ENCODE data around the gene CCDC88C. TPM values are rescaled to one million over a fixed set of nuclear protein-coding genes. Genes with fewer than 3 reads are reported as not detected.

The CCDC88C gene
- total RNA-seq, 1 donor from 2014 or later = 3.6 TPM

- ATAC-seq = no peak
- DNase-seq (ENCODE audit: missing footprints) = no peak
- intact Hi-C loops (cut with DNase I) = no loop called here
Observed at GRCh38 chr14:91307046-91307445, 110.6 kb downstream of the CCDC88C start.

DNA sequence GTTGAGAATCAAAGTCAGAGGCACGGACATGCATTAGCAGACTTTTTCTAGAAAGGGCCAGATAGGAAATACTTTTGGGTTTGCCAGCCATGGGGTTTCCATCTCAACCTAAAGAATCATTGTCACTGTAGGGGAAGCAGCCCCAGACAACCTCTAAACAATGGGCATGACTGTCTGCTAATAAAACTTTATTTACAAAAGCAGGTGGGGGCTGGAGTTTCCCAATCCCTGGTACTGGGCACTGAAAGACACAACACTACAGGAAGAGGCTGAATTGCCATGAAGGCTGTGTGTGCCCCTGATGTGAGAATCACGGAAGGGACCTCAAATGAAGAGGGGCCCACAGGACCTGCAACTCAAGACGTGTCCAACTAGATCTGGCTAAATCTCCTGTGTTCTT, 111.1 kb downstream of the CCDC88C start:
- intact Hi-C loops (cut with DNase I) = no loop called here
- no peak for DNase-seq (ENCODE audit: missing footprints)
- no peak for ATAC-seq

GRCh38 chr14:91305650-91306431, 111.8 kb downstream of the CCDC88C start:
- intact Hi-C loops (cut with DNase I) = no loop called here
- ATAC-seq = no peak
- no peak for DNase-seq (ENCODE audit: missing footprints)

- DNase-seq (ENCODE audit: missing footprints) (no peak), ATAC-seq (no peak)
- intact Hi-C loops (cut with DNase I) = no loop called here
Observed at GRCh38 chr14:91303924-91304229, 113.7 kb downstream of the CCDC88C start.

- intact Hi-C loops (cut with DNase I) = no loop called here
- DNase-seq (ENCODE audit: missing footprints) (no peak), ATAC-seq (peak; percentile 57)
Observed at GRCh38 chr14:91303091-91303923, 114.3 kb downstream of the CCDC88C start.

GRCh38 chr14:91302391-91302790, 115.2 kb downstream of the CCDC88C start:
- intact Hi-C loops (cut with DNase I) = no loop called here
- ATAC-seq (no peak), DNase-seq (ENCODE audit: missing footprints) (no peak)

DNA sequence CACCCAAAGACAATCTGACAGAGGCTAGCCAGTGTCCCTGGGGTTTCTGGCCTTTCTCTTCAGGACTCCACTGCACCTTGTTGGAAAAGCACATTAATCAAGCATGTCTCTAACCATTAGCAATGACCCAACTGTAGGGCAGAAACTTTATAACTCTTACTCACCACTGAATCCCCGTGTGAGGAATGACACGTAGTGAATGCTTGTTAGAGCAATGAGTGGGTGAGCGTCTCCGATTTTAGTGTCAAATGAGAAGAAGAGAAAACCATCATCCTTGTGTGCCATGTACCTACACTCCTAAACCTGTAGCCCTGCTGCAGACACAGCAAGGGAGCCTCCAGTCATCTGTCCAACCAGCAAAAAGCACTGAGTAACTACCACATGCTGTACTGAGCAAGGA, 116.7 kb downstream of the CCDC88C start:
- no peak for DNase-seq (ENCODE audit: missing footprints)
- intact Hi-C loops (cut with DNase I) = no loop called here
- ATAC-seq = no peak

- intact Hi-C loops (cut with DNase I) = no loop called here
- DNase-seq (ENCODE audit: missing footprints) (no peak), ATAC-seq (no peak)
Observed at GRCh38 chr14:91300283-91300895, 117.2 kb downstream of the CCDC88C start.

DNA sequence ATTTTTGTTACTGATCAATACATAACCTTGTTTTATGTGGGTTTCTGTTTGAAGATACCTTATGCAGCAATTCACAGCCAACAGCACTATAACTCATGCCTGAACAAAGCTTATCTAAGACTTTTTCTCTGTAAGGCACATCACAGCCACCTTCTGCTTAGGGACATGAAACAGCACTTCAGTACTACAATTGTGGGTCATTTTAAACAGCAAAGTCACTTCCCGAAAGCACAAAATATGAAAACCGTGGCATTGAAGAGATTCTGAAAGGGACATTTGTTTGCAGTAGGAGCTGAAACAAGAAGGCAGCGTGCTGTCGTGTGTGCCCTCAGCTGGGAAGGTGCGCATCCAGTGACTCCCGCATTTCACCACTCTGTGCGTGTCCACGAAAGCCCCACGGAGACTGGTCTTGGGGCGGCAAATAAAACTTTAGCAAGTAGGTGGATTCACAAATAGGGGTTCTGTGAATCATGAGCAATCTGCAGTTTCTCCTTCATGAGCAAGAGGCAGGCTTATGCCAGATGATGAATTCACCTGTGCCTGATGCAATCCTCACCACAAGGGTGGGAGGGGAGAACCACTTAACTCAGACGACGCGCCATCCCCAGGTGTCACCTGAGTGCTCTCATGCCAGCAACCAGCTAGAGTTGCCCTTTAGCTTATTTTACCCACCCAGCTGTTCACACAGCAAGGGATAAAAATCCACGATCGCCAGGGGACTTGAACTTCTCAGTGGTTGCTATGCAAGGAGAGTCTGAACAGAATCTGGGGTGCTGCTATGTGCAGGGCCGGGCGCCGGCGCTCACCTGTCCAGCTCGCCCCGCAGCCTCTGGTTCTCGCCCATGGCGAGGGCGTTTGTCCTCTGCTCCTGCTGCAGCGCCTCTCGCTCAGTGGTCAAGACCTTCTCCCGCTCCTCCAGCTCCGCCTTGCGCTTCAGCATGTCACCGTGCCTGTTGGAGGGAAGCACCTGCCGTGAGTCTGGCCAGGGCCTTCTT, 118.2 kb downstream of the CCDC88C start:
- intact Hi-C loops (cut with DNase I) = no loop called here
- ATAC-seq (no peak), DNase-seq (ENCODE audit: missing footprints) (no peak)

GRCh38 chr14:91298576-91298975, 119.0 kb downstream of the CCDC88C start:
- DNase-seq (ENCODE audit: missing footprints) = no peak
- ATAC-seq = no peak
- intact Hi-C loops (cut with DNase I) = no loop called here

DNA sequence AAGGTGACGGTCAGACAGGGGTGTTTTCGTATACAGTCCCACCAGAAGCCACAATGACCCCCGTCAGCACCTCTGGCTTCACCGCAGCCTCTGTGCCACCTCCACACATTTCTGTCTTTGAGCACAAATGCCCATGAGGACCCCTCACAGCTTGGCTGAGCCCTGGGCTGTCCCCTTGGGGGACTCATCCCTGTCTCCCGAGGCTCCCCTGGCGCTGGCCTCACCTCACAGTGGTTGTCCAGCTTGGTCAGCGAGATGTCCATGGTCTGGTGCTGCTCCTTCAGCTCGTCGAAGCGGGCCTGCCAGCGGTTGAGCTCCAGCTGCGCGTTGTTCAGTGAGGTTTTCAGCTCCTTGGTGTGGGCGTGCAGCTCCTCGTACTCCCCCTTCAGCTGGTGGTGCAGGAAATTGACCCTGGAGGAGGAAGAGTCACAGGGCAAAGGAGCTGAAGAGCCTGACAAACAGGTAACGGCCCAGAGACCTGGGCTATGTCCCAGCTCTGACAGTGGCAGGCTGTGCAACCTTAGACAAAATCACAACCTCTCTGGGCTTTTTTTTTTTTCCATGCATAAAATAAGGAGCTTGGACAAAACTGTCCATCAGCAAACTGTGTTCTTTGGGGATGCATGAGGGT, 120.4 kb downstream of the CCDC88C start:
- intact Hi-C loops (cut with DNase I) = no loop called here
- no peak for ATAC-seq

GRCh38 chr14:91295851-91296796, 121.5 kb downstream of the CCDC88C start:
- no peak for DNase-seq (ENCODE audit: missing footprints)
- intact Hi-C loops (cut with DNase I) = no loop called here

More for the DNA sequence above, 120.4 kb downstream of the CCDC88C start:
- no peak for DNase-seq (ENCODE audit: missing footprints)

GRCh38 chr14:91295276-91295845, 122.3 kb downstream of the CCDC88C start:
- no peak for DNase-seq (ENCODE audit: missing footprints)
- intact Hi-C loops (cut with DNase I) = no loop called here
- ATAC-seq = no peak

More at GRCh38 chr14:91295851-91296796, 121.5 kb downstream of the CCDC88C start:
- ATAC-seq = no peak

GRCh38 chr14:91294153-91294552, 123.5 kb downstream of the CCDC88C start:
- no peak for DNase-seq (ENCODE audit: missing footprints)

DNA sequence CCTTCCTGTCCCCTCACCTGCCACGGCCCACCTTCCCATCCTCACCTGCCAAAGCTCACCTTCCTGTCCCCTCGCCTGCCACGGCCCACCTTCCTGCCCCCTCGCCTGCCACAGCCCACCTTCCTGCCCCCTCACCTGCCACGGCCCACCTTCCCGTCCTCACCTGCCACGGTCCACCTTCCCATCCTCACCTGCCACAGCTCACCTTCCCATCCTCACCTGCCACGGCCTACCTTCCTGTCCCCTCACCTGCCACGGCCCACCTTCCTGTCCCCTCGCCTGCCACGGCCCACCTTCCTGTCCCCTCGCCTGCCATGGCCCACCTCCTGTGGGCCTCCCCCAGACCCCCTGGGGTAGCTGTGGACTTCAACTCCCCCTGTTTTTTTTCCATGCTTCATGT, 124.3 kb downstream of the CCDC88C start:
- intact Hi-C loops (cut with DNase I) = no loop called here
- ATAC-seq = no peak
- DNase-seq (ENCODE audit: missing footprints) = no peak

More at GRCh38 chr14:91294153-91294552, 123.5 kb downstream of the CCDC88C start:
- intact Hi-C loops (cut with DNase I) = no loop called here
- ATAC-seq = peak; percentile 90

DNA sequence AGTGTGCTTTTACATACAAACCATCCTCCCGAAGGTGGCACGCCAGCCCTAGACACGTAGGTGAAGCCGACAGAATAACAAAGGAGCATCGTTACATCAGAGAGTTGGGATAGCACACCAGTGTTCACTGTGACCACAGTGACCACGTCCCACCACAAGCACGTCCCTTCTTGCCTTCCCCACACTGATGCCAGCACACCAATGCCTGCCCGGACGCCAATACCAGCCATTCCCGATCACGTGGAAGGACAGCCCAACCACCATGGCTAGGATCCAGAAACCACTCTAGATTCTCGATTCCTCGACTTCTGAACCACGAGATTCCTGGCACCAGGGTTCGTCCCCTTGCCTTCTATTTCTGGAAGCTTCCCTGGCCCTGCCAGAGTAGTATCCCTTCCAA, 125.1 kb downstream of the CCDC88C start:
- intact Hi-C loops (cut with DNase I) = no loop called here
- ATAC-seq = no peak

More for the DNA sequence above, 125.1 kb downstream of the CCDC88C start:
- DNase-seq (ENCODE audit: missing footprints) = no peak

All from Right ventricle myocardium inferior (tissue), 1 donor.